ENCODE results near the gene LRPAP1.
"Not testable (repeated sequence)": the region's sequence is repeated elsewhere in the genome, so short reads cannot be mapped to it uniquely, and the experiment has no call there.

LRPAP1 gene

GRCh38 chr4:3470244-3471097, 61.8 kb downstream of the LRPAP1 start:
- DNase-seq, result no peak

- no peak for DNase-seq
Measured at GRCh38 chr4:3469386-3470243, 62.6 kb downstream of the LRPAP1 start.

- no peak for DNase-seq
Measured at GRCh38 chr4:3468804-3469203, 63.4 kb downstream of the LRPAP1 start.

GRCh38 chr4:3468154-3468553, 64.1 kb downstream of the LRPAP1 start:
- DNase-seq, result no peak

GRCh38 chr4:3467601-3468031, 64.6 kb downstream of the LRPAP1 start:
- DNase-seq, result no peak

- DNase-seq, result no peak
Measured at GRCh38 chr4:3466691-3467600, 65.3 kb downstream of the LRPAP1 start.

- DNase-seq, result no peak
Measured at GRCh38 chr4:3465698-3466671, 66.2 kb downstream of the LRPAP1 start.

GRCh38 chr4:3464911-3465697, 67.1 kb downstream of the LRPAP1 start:
- no peak for DNase-seq

GRCh38 chr4:3464349-3464905, 67.8 kb downstream of the LRPAP1 start:
- no peak for DNase-seq

GRCh38 chr4:3463556-3464348, 68.5 kb downstream of the LRPAP1 start:
- DNase-seq, result no peak

GRCh38 chr4:3462790-3463415, 69.3 kb downstream of the LRPAP1 start, which contains the start of gene DOK7:
DOK7 (plus strand) TSS chr4:3463306; CDS start chr4:3463376, 70 bp downstream.
- no peak for DNase-seq

- DNase-seq, result no peak
Measured at GRCh38 chr4:3462321-3462789, 69.9 kb downstream of the LRPAP1 start.

- DNase-seq, result no peak
Measured at GRCh38 chr4:3461515-3462291, 70.5 kb downstream of the LRPAP1 start.

- no peak for DNase-seq
Measured at GRCh38 chr4:3460926-3461325, 71.3 kb downstream of the LRPAP1 start.

GRCh38 chr4:3459156-3459555, 73.1 kb downstream of the LRPAP1 start:
- DNase-seq, result not testable (repeated sequence)

GRCh38 chr4:3458371-3458770, 73.9 kb downstream of the LRPAP1 start:
- no peak for DNase-seq

GRCh38 chr4:3455596-3455995, 76.6 kb downstream of the LRPAP1 start:
- not testable (repeated sequence) for DNase-seq
